Stimulated activated CD4-positive, alpha-beta T cell treated with anti-CD3 and anti-CD28 coated beads, Interleukin-15, amount 100 ng/mL, for 24 hours (primary cell): Measurements from ENCODE around the gene RPS19.
"Not testable (repeated sequence)": the region's sequence is repeated elsewhere in the genome, so short reads cannot be mapped to it uniquely, and the experiment has no call there.

Experiments
- DNase-seq: peaks from one replicate; pipeline ENCODE4 v3.0.0-alpha.2; 2020

RPS19 gene

DNA sequence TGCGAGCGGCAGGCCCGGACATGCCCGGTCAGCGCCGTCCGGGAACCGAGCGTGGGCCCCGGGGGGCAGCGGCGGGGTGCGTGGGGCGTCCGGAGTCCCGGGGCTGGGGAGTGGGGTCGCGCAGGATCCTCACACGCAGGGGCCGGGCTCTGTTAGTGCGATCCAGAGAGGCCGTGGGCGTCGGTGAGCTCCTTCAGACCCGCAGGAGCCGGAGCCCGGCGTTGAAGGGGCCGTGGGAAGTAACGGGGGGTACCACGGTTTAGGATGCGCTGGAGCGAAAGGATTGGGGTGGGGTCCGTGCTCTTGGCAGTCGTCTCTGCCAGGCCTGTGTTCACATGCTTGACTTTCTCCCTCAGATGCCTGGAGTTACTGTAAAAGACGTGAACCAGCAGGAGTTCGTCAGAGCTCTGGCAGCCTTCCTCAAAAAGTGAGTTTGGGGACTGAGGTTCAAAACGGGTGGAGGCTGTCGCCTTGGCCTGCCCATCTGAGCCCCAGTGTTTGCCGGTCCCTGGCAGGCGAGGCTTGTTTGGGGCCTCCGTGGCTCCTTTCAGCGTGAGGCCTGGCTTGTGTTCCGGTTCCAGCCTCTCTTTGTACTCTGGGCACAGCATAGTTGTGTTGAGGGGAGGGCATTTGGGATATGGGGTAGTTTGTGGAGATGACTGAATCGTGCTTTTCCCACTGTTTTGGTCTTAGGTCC is 512 bp downstream of the RPS19 start:
- DNase-seq: peak; percentile 56

- no peak for DNase-seq
Observed at GRCh38 chr19:41861116-41861768, 1.2 kb downstream of the RPS19 start.

- DNase-seq: no peak
Observed at GRCh38 chr19:41861846-41862245, 1.8 kb downstream of the RPS19 start.

DNA sequence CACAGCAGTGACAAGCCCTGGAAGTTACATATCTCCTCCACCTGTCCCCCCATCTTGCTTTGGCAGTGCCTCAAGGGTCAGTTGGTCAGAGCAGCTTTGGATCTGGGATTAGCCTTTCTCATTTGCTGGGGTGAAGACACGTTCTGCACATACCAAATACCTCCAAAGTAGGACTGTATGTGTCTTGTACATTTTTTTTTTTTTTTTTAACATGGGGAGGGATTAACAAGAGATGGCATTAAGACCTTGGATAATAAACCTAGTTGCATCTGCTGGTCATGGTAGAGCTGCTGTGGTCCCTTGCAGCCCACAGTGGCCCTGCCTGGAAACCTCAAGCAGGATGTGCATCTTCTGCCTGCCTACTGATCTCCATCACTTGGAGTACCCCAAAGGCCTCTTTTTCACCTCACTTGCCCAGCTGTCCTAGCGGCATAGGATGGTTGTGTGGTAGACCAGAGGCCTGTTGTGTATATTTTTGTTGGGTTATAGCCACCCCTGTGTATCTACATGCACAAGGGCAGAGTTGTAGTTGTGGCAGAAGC is 2.5 kb downstream of the RPS19 start:
- no peak for DNase-seq

DNA sequence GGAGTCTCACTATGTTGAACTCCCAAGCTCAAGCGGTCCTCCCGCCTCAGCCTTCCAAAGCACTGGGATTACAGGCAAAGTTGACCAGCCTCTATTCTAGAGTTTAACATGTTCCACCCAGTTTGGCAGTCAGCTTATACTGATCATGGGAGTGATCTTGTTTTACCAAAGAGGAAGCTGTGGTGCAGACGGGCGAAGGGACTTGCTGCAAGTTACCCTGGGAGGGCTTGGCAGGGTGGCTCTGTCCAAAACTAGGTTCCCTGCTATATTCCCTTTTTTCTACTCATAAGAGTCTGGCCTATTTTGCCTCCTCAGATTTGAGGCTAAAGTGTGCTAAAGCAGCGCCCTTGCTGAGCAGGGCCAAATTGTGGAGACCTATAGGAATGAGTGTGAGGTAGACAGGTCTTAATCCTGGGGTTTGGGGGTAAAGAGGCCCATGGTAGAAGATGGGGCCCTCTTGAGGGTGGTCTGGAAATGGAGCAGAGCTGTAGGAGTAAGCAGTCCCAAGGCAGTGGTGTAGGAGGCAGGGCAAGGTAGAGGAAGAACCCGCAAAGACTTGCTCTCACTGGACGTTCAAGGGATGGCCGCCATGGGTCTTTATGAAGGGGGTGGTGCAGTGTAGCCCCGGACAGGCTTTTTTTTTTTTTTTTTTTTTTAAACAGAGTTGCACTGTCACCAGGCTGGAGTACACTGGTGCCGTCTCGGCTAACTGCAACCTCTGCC is 3.3 kb downstream of the RPS19 start:
- peak; percentile 11 for DNase-seq

- DNase-seq: peak; percentile 4
Observed at GRCh38 chr19:41864374-41864773, 4.3 kb downstream of the RPS19 start.

GRCh38 chr19:41866284-41866683 is 6.2 kb downstream of the RPS19 start:
- peak; percentile 27 for DNase-seq

DNA sequence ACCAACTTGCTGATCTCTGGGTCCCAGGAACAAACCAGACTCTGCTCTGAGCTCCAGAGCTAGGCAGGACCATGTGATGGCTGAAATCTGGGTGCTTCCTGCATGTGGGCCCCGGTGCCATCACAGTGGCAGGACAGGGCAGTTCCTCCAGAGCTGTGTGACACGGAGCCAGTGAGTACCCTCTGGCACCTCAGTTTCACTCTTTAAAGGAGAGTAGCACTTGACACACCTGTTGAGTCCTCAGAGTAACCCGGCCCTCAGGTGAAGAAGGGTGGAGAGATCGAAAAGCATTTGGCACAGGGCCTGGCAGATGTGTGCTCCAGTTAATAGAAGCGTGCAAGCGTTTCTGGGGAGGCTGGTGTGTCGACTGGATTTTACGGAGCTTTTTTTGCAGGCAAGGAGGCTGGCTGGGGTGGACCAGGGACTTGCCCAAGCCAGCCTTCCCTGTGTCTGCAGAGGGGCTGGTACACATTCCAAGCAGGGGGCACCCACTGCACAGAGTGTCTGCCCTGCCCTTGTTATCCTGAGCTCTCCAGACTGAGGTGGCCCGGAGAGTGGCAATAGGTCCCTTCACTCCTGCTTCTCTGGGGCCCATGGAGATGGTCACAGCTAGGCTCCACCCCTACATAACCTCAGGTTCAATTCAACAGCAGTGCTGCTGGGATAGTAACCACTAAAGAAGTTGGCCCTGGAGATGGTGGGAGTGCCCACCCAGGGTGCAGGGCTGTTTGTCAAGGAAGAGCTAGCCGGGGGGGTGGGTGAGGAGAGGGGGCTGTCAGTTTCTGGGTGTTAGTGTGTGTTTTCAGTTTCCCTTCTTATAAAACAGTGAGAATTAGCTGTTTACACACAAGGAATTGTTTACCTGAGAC is 8.3 kb downstream of the RPS19 start:
- peak; percentile 14 for DNase-seq

- DNase-seq: no peak
Observed at GRCh38 chr19:41868989-41869300, 8.9 kb downstream of the RPS19 start.

DNA sequence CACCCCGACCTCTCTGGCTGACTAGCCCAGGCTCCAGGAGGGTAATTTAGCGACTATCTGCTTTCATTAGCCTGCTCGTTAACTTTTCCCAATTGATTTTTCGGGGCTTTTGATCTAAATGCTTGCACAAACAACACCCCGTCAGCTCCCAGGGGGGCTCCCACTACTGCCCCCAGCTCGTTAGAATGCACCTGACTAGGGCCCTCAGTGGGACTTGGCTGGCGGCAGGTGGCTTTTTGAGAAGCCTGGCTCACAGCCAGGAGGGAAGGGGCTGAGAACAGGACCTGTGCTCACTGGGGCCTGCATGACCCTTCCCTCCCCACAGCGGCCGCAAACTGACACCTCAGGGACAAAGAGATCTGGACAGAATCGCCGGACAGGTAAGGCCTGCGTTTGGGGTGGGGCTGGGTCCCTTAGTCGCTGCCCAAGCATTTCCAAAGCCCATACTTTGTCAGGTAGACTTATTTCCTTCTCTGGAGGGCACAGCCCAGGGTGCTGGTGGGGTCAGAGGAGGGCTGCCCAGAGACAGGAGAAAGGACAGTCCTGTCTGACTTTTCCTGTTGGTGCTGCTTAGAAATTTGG is 9.4 kb downstream of the RPS19 start:
- peak; percentile 5 for DNase-seq

- peak; percentile 44 for DNase-seq
Observed at GRCh38 chr19:41870401-41870873, 10.4 kb downstream of the RPS19 start.

DNA sequence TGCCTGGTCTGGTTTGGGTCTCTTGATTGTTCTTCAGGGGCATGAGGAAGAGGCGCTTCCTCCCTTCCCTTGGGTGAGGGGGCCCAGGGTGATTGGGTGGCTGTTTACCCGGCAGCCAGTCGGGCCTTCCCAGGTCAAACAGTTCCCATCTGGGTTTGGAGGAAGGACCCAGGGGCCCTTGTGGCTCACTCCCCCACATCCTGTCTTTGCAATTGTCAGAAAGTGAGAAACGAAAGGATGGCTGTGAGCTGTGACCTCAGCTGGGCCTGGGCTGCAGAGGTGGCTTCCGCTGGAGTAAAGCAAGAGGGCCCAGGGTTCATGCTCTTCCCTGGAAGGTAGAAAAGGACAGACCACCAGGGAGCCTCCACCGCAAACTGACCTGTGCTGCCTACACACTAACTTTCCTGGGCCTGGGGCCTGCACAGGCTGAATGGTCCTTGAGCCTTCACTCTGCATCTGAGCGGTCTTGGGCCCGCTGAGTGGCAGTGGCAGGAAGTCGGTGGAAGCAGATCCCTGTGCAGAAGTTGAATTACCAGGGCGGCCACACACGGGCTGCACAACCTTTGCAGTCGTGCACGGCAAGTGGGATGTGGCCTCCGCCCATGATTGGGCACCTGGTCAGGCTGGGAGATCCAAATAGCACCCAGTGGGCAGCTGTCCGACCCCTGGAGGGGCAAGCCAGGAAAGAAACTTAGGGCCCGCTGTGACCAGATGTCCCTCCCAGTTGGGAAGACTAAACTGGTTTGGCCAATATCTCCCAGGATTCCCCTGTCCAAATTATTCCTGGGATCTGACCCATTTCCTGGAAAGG is 11.7 kb downstream of the RPS19 start:
- peak; percentile 80 for DNase-seq

DNA sequence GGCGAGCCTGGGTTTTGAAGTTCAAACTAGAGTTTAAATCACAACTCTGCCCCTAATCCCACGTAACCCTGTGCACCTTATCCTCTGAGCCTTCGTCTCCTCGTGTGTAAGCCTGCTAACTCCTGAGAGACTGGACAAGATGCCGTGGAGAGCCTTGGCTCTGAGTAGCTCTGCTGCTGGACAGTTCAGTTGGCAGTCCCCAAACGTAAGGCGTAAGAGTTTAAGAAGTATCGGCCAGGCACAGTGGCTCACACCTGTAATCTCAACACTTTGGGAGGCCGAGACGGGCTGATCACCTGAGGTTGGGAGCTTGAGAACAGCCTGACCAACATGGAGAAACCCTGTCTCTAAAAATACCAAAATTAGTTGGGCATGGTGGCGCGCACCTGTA is 12.3 kb downstream of the RPS19 start:
- peak; percentile 26 for DNase-seq

GRCh38 chr19:41872775-41873647 is 13.0 kb downstream of the RPS19 start:
- DNase-seq: peak; percentile 80

DNA sequence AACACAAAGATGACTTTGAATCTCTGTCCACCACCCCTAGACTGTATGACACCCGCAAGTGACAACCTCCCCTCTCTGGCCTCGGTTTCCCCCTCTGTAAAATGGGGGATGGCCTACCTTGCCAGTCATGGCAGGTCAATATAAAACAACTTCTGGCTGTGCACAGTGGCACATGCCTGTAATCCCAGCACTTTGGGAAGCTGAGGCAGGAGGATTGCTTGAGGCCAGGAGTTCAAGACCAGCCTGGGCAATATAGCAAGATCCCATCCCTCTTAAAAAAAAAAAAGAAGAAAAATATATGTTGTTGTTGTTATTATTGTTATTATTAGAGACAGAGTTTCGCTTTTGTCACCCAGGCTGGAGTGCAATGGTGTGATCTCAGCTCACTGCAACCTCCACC is 15.9 kb downstream of the RPS19 start:
- not testable (repeated sequence) for DNase-seq

- DNase-seq: peak; percentile 33
Observed at GRCh38 chr19:41876847-41877832, 17.1 kb downstream of the RPS19 start, which contains the start of gene CD79A. CD79A (plus strand) TSS chr19:41877279; CDS start chr19:41877305, 26 bp downstream.

- DNase-seq: peak; percentile 10
Observed at GRCh38 chr19:41877916-41878905, 18.2 kb downstream of the RPS19 start.

- DNase-seq: no peak
Observed at GRCh38 chr19:41879080-41879479, 19.0 kb downstream of the RPS19 start.
